OCI-LY1 (cell line): ENCODE data around the gene CXorf38.

Experiments used
- H2AFZ ChIP-seq: fragments of 200-600 bp; sonication (generic), shearing (Covaris generic); 2 replicates; pipeline ENCODE4 v1.6.0; 2014; ENCODE audit warnings: antibody characterized with exemption, mild to moderate bottlenecking, low read length
- H3F3A ChIP-seq: fragments of 200-600 bp; sonication (generic), shearing (Covaris generic); 2 replicates; pipeline ENCODE4 v1.6.0; 2014; ENCODE audit warnings: mild to moderate bottlenecking, antibody characterized with exemption, low read length, moderate library complexity; ENCODE audit not compliant: insufficient read depth
- H3K27ac ChIP-seq: fragments of 200-600 bp; sonication (generic); 2 replicates; pipeline ENCODE4 v1.5.1; 2014; ENCODE audit warnings: low read length, mixed run types, mild to moderate bottlenecking, low read depth; ENCODE audit not compliant: poor library complexity, severe bottlenecking
- H3K27me3 ChIP-seq: fragments of 200-600 bp; sonication (generic); 2 replicates; pipeline ENCODE4 v1.6.0; 2014; ENCODE audit warnings: antibody characterized with exemption, mild to moderate bottlenecking, low read length, moderate library complexity; ENCODE audit not compliant: insufficient read depth
- H3K36me3 ChIP-seq: fragments of 200-600 bp; sonication (generic); 2 replicates; pipeline ENCODE4 v1.6.1; 2014; ENCODE audit warnings: mild to moderate bottlenecking, antibody characterized with exemption, low read length, moderate library complexity, mixed read lengths; ENCODE audit not compliant: insufficient read depth
- H3K4me1 ChIP-seq: fragments of 200-600 bp; sonication (generic); 2 replicates; pipeline ENCODE4 v1.5.1; 2014; ENCODE audit warnings: mild to moderate bottlenecking, low read length, moderate library complexity; ENCODE audit not compliant: insufficient read depth, severe bottlenecking
- H3K4me2 ChIP-seq: fragments of 200-600 bp; sonication (generic), shearing (Covaris generic); 2 replicates; pipeline ENCODE4 v1.6.1; 2014; ENCODE audit warnings: low read length
- H3K4me3 ChIP-seq: fragments of 200-600 bp; sonication (generic); 2 replicates; pipeline ENCODE4 v1.5.1; 2014; ENCODE audit warnings: low read length, low read depth, mild to moderate bottlenecking, mixed read lengths; ENCODE audit not compliant: poor library complexity, severe bottlenecking
- H3K79me2 ChIP-seq: fragments of 200-600 bp; shearing (Covaris generic); 2 replicates; pipeline ENCODE4 v1.6.1; 2016; ENCODE audit warnings: mixed run types, low read length, mixed read lengths; ENCODE audit not compliant: insufficient read depth
- H3K9ac ChIP-seq: fragments of 200-600 bp; sonication (generic), shearing (Covaris generic); 2 replicates; pipeline ENCODE4 v1.6.1; 2014; ENCODE audit warnings: mild to moderate bottlenecking, low read length, mixed read lengths
- H3K9me2 ChIP-seq: fragments of 200-600 bp; sonication (generic), shearing (Covaris generic); 2 replicates; pipeline ENCODE4 v1.6.1; 2014; ENCODE audit warnings: low read depth, mild to moderate bottlenecking, low read length, mixed read lengths
- H3K9me3 ChIP-seq: fragments of 200-600 bp; shearing (Covaris generic); 2 replicates; pipeline ENCODE4 v1.6.1; 2014; ENCODE audit warnings: low read length, mixed read lengths
- H4K20me1 ChIP-seq: fragments of 200-600 bp; sonication (generic), shearing (Covaris generic); 2 replicates; pipeline ENCODE4 v1.6.0; 2016; ENCODE audit warnings: mild to moderate bottlenecking, low read length; ENCODE audit not compliant: insufficient read depth
- CTCF ChIP-seq: fragments of 200-600 bp; sonication (generic), shearing (Covaris generic); IDR thresholded peaks from 2 replicates; pipeline ENCODE4 v1.5.1; 2017; ENCODE audit warnings: mild to moderate bottlenecking, antibody characterized with exemption, low read length, moderate library complexity, mixed read lengths
- EZH2 ChIP-seq: fragments of 200-600 bp; sonication (generic), shearing (Covaris generic); IDR thresholded peaks from 2 replicates; pipeline ENCODE4 v1.8.0; 2017; ENCODE audit warnings: borderline replicate concordance, mixed run types, mild to moderate bottlenecking, antibody characterized with exemption, low read length, moderate library complexity, mixed read lengths

The CXorf38 gene

DNA sequence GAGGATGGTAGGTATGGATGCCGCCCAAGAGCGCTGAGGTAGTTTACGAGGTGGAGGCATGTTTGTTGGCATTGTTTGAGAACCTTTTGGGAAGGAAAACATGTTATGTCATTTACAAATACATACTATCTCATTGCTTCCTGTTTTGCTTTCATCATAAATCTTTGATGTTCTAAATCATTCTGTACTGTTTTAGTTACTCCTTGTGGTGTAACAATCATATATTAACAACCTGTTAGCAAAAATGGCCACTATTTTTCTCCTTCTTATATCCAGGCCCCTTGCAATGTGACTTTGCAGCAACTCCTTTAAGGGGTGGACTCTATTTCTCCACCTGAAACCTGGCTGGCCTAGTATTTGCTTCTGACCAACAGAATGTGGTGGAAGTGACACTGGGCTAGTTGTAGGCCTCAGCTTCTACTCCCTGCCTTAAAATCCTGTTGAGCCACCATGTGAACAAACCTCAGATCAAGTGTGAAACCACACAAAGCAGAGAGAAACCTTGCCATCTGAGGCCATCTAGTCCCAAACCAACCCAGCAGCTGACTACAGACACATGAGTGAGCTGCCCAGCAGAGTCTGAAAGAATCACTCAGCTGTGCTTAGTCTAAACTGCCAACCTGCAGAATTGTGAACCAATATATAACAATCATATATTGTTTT, 15.8 kb upstream of the CXorf38 start:
- H4K20me1 ChIP-seq: no peaks in the 10 kb centered on the region
- H3K36me3 ChIP-seq: peaks cover 50% of the 10 kb centered on the region
- no peaks in the 10 kb centered on the region for H3K9me3 ChIP-seq
- no peaks in the 10 kb centered on the region for H3F3A ChIP-seq
- no peak overlapping the region for H3K4me2 ChIP-seq
- H3K9ac ChIP-seq: no peak overlapping the region
- no peak overlapping the region for H3K27ac ChIP-seq
- no peaks in the 10 kb centered on the region for H3K27me3 ChIP-seq
- H3K4me3 ChIP-seq: no peak overlapping the region
- no peaks in the 10 kb centered on the region for H3K79me2 ChIP-seq
- no peaks in the 10 kb centered on the region for H3K4me1 ChIP-seq
- no peaks in the 10 kb centered on the region for H3K9me2 ChIP-seq
- TF ChIP-seq CTCF (no peak), EZH2 (no peak)
- no peak overlapping the region for H2AFZ ChIP-seq

GRCh38 chrX:40661489-40661888, 14.1 kb upstream of the CXorf38 start:
- no peak overlapping the region for H3K4me3 ChIP-seq
- H3K27ac ChIP-seq: no peak overlapping the region
- H3K4me1 ChIP-seq: no peaks in the 10 kb centered on the region
- H2AFZ ChIP-seq: no peak overlapping the region
- no peaks in the 10 kb centered on the region for H3K79me2 ChIP-seq
- no peaks in the 10 kb centered on the region for H3K27me3 ChIP-seq
- H3F3A ChIP-seq: no peaks in the 10 kb centered on the region
- H3K36me3 ChIP-seq: peaks cover 47% of the 10 kb centered on the region
- no peaks in the 10 kb centered on the region for H3K9me2 ChIP-seq
- no peak overlapping the region for H3K4me2 ChIP-seq
- no peaks in the 10 kb centered on the region for H3K9me3 ChIP-seq
- H3K9ac ChIP-seq: no peak overlapping the region
- no peak for TF ChIP-seq CTCF
- no peak for TF ChIP-seq EZH2
- no peaks in the 10 kb centered on the region for H4K20me1 ChIP-seq

DNA sequence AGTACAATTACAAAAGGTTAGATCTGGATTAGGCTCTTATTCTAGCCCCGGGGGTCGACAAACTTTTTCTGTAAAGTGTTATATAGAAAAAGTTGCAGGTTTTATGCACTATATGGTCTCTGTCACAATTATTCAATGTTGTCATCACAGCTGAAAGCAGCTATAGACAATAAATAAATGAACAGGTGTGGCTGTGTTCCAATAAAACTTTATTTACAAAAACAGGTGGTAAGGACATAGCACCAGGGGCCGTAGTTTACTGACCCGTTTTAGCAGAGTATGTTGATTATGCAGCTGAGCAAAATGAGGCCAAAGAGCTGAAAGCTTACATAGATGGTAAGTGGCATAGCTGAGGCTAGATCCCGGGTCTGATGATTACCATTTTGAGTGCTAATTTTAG, 13.0 kb upstream of the CXorf38 start:
- no peaks in the 10 kb centered on the region for H3K79me2 ChIP-seq
- no peak overlapping the region for H2AFZ ChIP-seq
- no peaks in the 10 kb centered on the region for H3K9me2 ChIP-seq
- TF ChIP-seq CTCF: no peak
- no peak for TF ChIP-seq EZH2
- no peak overlapping the region for H3K9ac ChIP-seq
- H3K4me3 ChIP-seq: no peak overlapping the region
- no peaks in the 10 kb centered on the region for H3K9me3 ChIP-seq
- no peaks in the 10 kb centered on the region for H3F3A ChIP-seq
- peaks cover 42% of the 10 kb centered on the region for H3K36me3 ChIP-seq
- H3K27ac ChIP-seq: no peak overlapping the region
- H4K20me1 ChIP-seq: no peaks in the 10 kb centered on the region
- no peaks in the 10 kb centered on the region for H3K4me1 ChIP-seq
- H3K4me2 ChIP-seq: no peak overlapping the region
- no peaks in the 10 kb centered on the region for H3K27me3 ChIP-seq
